Osteoblast (primary cell): ENCODE measurements around the gene ZSWIM7. TPM values are rescaled to one million over a fixed set of nuclear protein-coding genes. Genes with fewer than 3 reads are reported as not detected.

Source experiments
- DNase-seq: peaks from one replicate; pipeline ENCODE4 v3.0.0; 2011; ENCODE audit warnings: low spot score, mixed read lengths; ENCODE audit not compliant: insufficient read length; ENCODE audit errors: missing footprints
- H2AFZ ChIP-seq: 2 replicates; pipeline ENCODE4 v1.6.0; 2011; ENCODE audit warnings: mild to moderate bottlenecking, low read length
- H3K27ac ChIP-seq: 2 replicates; pipeline ENCODE4 v1.5.1; 2011; ENCODE audit warnings: mild to moderate bottlenecking, low read depth, low read length, moderate library complexity
- H3K27me3 ChIP-seq: 2 replicates; pipeline ENCODE4 v1.6.0; 2012; ENCODE audit warnings: mild to moderate bottlenecking, control low read depth, inconsistent platforms, low read length, moderate library complexity; ENCODE audit not compliant: insufficient read depth
- H3K36me3 ChIP-seq: 2 replicates; pipeline ENCODE4 v1.5.1; 2011; ENCODE audit warnings: mild to moderate bottlenecking, low read length, control low read depth, moderate library complexity; ENCODE audit not compliant: insufficient read depth
- H3K4me1 ChIP-seq: 2 replicates; pipeline ENCODE4 v1.5.1; 2011; ENCODE audit warnings: mild to moderate bottlenecking, low read length, control low read depth, moderate library complexity; ENCODE audit not compliant: insufficient read depth
- H3K4me2 ChIP-seq: 2 replicates; pipeline ENCODE4 v1.6.0; 2011; ENCODE audit warnings: mild to moderate bottlenecking, low read length; ENCODE audit not compliant: insufficient read depth
- H3K4me3 ChIP-seq: fragments of 200-600 bp; sonication (generic); 3 replicates; pipeline ENCODE4 v1.5.1; 2012; ENCODE audit warnings: mild to moderate bottlenecking, low read length, inconsistent platforms; ENCODE audit not compliant: insufficient read depth
- H3K79me2 ChIP-seq: 2 replicates; pipeline ENCODE4 v1.6.0; 2012; ENCODE audit warnings: mild to moderate bottlenecking, low read length, control low read depth, inconsistent platforms; ENCODE audit not compliant: insufficient read depth
- H3K9me3 ChIP-seq: 2 replicates; pipeline ENCODE4 v1.5.1; 2011; ENCODE audit warnings: low read depth, low read length, control low read depth
- H4K20me1 ChIP-seq: 2 replicates; pipeline ENCODE4 v1.6.0; 2012; ENCODE audit warnings: mild to moderate bottlenecking, low read length, control low read depth; ENCODE audit not compliant: insufficient read depth
- CTCF ChIP-seq: IDR thresholded peaks from 2 replicates; pipeline ENCODE4 v1.5.1; 2011; ENCODE audit warnings: mild to moderate bottlenecking, low read depth, low read length, moderate library complexity; ENCODE audit errors: extremely low read depth
- total RNA-seq: library from RNA; depleted of rRNA; stranded (reverse); fragments of >200 nt; gene quantifications from 2 replicates; pipeline ENCODE4 v1.2.3, GENCODE V29; 2012

ZSWIM7 gene
- total RNA-seq, 1 donor = 11.6 TPM

GRCh38 chr17:15977894-15978293 lies 21.6 kb downstream of the ZSWIM7 start:
- Histone ChIP-seq H3K27ac (no peak overlapping the region), H3K4me1 (peaks cover 5% of the 10 kb centered on the region), H2AFZ (no peak overlapping the region), H3K27me3 (no peaks in the 10 kb centered on the region), H3K36me3 (peaks cover 24% of the 10 kb centered on the region), H3K9me3 (no peaks in the 10 kb centered on the region), H3K4me2 (no peak overlapping the region), H3K79me2 (peaks cover 3% of the 10 kb centered on the region), H4K20me1 (peaks cover 2% of the 10 kb centered on the region), H3K4me3 (no peak overlapping the region)
- no peak for DNase-seq
- no peak for TF ChIP-seq CTCF

- no peaks in the 10 kb centered on the region for H3K4me1 ChIP-seq
- H3K27me3 ChIP-seq = no peaks in the 10 kb centered on the region
- DNase-seq = no peak
- H3K36me3 ChIP-seq = peaks cover 14% of the 10 kb centered on the region
- H4K20me1 ChIP-seq = peaks cover 2% of the 10 kb centered on the region
- no peak overlapping the region for H3K27ac ChIP-seq
- H3K4me3 ChIP-seq = no peak overlapping the region
- H3K4me2 ChIP-seq = no peak overlapping the region
- peaks cover 19% of the 10 kb centered on the region for H3K79me2 ChIP-seq
- no peaks in the 10 kb centered on the region for H3K9me3 ChIP-seq
- no peak overlapping the region for H2AFZ ChIP-seq
- no peak for TF ChIP-seq CTCF
Measured at GRCh38 chr17:15973834-15974233, 25.7 kb downstream of the ZSWIM7 start.

- Histone ChIP-seq H3K4me3 (no peak overlapping the region), H3K4me1 (no peaks in the 10 kb centered on the region), H4K20me1 (peaks cover 1% of the 10 kb centered on the region), H3K79me2 (peaks cover 27% of the 10 kb centered on the region), H3K36me3 (peaks cover 14% of the 10 kb centered on the region), H3K27me3 (no peaks in the 10 kb centered on the region), H2AFZ (no peak overlapping the region), H3K4me2 (no peak overlapping the region), H3K27ac (no peak overlapping the region), H3K9me3 (no peaks in the 10 kb centered on the region)
- no peak for TF ChIP-seq CTCF
- no peak for DNase-seq
Measured at GRCh38 chr17:15973016-15973415, 26.5 kb downstream of the ZSWIM7 start.

- Histone ChIP-seq H3K79me2 (peaks cover 32% of the 10 kb centered on the region), H3K4me2 (no peak overlapping the region), H3K36me3 (peaks cover 14% of the 10 kb centered on the region), H2AFZ (no peak overlapping the region), H3K4me1 (no peaks in the 10 kb centered on the region), H3K27me3 (no peaks in the 10 kb centered on the region), H3K27ac (no peak overlapping the region), H3K9me3 (no peaks in the 10 kb centered on the region), H4K20me1 (no peaks in the 10 kb centered on the region), H3K4me3 (no peak overlapping the region)
- TF ChIP-seq CTCF = no peak
- no peak for DNase-seq
Measured at GRCh38 chr17:15972497-15972951, 27.0 kb downstream of the ZSWIM7 start.
